Suppressor macrophage treated with lipopolysaccharide for 1 hour (primary cell): ENCODE results near the gene KLHDC7A.

Experiments used
- DNase-seq, 3 donors: peaks; one replicate each; pipeline ENCODE4 v3.0.0-alpha.2; 2020 to 2022

KLHDC7A gene

DNA sequence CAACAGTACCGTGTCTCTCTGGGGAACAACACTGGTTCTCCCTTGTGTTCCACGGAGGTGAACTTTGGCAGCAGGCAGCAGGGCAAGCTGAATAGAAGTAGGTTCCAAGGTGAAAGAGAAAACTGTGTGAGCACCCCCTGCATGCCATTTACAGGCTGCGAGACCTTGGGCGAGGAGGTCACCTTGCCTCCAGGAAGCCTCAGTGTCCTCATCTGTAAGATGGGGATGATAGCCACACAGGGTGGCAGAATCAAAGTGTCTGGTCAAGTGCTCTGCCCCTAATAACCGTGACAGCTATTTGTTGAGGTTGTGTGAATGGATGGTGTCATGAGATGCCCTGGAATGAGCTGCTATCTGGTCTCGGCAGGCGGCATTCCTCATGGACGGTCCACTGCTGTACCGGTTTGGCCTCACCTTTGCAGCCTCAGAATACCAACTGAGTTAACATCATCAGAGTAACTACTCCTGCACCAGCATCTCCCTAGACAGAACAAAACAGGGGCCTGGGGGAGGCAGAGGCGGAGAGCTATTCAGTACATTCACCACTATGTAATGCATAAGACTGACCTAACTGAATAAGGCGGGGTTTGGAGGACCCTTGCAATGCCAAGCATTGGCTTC lies 7.4 kb upstream of the KLHDC7A start:
- DNase-seq = no peak

DNA sequence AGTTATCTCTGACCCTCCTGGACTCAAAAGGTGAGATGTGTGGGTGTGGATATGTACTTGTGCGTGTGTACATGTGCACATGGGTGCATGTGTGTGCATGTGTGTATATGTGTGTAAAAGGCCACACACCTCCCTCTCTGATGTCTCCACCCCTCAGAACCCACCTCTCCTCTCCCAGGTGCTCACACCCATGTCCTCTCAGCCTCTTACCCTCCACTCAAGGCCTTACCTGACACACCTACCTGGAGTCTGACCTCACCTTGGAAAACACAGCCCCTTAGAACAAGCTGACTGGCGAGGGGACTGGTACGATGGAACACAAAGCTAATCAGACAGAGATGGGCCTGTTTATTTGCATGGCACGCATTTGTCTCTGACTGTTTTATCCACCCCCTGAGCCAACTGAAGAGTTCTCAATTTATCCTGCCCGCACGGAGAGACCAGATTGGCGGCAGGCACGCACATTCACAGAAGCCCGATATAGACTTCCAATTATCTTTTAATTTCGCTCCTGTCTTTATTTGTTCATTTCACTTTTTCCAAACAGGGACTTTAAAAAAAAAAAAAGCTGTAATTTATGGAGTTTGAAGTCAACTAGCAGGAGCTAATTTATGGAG lies 6.1 kb upstream of the KLHDC7A start:
- no peak for DNase-seq

DNA sequence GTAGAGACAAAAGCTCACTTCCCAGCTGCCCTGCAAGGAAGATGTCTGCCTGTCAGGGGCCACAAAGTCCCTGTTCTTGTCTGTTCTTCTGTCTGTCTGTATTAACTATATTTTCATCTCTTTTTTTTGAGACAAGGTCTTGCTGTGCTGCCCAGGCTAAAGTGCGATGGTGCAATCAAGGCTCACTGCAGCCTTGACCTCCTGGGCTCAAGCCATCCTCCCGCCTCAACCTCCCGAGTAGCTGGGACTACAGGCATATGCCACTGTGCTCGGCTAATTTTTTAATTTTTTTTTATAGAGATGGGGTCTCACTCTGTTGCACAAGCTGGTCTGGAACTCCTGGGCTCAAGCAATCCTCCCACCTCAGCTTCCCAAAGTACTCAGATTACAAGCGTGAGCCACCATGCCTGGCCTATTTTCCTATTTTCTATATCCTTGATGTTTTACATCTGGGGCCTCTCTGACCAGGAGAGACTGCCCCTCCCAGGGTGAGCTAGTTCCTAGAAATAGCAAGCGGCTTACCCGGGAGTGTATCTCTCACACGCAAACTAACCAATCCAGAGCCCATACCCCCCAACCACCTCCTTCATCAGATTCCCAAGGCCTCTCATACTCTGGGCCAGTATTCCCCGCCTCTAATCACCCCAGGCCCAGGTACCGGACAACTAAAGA lies 5.4 kb upstream of the KLHDC7A start:
- DNase-seq = no peak

DNA sequence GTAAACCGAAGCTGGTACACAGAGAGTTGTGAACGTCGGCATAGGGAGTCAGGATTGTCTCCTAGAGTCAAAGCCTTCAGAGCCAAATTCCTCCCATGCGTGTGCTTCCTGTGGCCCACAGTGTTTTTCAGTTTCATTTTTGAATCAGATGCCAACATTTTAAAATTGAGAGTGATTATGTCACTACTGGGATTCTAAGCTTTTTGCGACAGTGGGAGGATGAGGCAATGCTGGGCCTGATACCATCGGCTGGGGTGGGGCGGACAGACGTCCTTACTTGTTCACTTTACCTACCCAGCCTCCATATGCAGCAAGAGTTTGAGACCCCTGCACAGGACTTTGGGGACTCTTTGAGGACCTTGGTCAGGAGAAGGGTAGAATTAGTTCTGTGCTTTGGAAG lies 1.3 kb upstream of the KLHDC7A start:
- peak; percentile 6 to 21 (median 12) for DNase-seq

DNA sequence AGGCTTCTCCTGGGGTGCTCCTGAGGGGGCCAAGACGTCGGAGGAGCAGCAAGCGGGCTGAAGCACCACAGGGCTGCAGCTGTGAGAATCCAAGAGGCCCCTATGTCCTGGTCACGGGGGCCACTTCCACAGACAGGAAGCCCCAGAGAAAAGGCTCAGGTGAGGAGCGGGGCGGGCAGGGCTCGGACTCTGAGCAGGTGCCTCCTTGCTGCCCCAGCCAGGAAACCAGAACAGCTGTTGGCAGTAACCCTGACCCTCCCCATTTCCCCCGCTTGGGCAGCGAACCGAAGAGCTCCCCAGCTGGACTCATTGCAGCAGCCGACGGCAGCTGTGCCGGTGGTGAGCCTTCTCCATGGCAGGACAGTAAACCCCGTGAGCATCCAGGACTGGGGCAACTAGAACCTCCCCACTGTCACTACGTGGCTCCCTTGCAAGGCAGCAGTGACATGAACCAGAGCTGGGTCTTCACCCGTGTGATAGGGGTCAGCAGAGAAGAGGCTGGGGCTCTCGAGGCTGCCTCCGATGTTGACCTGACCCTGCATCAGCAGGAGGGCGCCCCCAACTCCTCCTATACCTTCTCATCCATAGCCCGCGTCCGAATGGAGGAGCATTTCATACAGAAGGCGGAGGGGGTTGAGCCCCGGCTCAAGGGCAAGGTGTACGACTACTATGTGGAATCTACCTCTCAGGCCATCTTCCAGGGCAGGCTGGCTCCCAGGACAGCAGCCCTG lies 625 bp downstream of the KLHDC7A start:
- DNase-seq = no peak

DNA sequence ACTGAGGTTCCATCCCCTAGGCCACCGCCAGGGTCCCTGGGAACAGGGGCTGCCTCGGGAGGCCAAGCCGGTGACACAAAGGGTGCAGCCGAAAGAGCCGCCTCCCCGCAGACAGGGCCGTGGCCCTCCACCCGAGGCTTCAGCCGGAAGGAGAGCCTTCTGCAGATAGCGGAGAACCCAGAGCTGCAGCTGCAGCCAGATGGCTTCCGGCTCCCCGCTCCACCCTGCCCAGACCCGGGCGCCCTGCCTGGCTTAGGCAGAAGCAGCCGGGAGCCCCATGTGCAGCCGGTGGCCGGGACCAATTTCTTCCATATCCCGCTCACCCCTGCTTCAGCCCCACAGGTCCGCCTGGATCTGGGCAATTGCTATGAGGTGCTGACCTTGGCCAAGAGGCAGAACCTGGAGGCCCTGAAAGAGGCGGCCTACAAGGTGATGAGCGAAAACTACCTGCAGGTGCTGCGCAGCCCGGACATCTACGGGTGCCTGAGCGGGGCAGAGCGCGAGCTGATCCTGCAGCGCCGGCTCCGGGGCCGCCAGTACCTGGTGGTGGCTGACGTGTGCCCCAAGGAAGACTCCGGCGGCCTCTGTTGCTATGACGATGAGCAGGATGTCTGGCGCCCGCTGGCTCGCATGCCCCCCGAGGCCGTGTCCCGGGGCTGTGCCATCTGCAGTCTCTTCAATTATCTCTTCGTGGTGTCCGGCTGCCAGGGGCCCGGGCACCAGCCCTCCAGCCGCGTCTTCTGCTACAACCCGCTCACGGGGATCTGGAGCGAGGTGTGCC lies 1.4 kb downstream of the KLHDC7A start:
- no peak for DNase-seq

DNA sequence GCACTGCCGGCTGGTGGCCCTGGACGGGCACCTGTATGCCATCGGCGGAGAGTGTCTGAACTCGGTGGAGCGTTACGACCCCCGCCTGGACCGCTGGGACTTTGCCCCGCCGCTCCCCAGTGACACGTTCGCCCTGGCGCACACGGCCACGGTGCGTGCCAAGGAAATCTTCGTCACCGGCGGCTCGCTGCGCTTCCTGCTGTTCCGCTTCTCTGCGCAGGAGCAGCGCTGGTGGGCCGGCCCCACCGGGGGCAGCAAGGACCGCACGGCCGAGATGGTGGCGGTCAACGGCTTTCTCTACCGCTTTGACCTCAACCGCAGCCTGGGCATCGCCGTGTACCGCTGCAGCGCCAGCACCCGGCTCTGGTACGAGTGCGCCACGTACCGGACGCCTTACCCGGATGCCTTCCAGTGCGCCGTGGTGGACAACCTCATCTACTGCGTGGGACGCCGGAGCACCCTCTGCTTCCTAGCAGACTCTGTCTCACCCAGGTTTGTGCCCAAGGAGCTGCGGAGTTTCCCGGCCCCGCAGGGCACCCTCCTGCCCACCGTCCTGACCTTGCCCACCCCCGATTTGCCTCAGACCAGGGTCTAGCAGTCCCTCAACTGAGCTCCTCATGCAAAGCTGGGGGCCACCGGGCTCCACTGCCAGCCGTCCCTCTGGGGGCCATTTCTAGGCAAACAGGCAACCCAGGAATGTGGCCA lies 2.1 kb downstream of the KLHDC7A start:
- DNase-seq = no peak

DNA sequence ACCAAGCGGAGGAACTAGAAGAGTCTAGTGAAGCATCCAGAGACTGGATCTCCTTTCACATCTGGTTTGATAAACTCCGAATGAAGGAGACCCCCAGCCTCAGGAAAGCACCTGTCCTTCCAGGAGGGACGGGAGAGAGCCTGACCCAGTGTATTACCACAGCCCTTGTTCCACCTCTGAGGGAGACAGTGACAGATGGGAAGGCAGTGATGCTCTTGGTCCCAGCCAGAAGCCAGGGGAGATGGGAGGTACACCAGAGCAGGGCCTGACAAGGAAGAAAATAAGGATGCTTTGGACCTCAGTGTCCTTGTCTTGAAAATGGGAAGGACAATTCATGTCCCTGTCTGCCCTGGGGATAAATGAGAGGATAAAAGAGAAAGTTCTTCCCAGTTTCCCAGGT lies 3.5 kb downstream of the KLHDC7A start:
- DNase-seq = no peak

DNA sequence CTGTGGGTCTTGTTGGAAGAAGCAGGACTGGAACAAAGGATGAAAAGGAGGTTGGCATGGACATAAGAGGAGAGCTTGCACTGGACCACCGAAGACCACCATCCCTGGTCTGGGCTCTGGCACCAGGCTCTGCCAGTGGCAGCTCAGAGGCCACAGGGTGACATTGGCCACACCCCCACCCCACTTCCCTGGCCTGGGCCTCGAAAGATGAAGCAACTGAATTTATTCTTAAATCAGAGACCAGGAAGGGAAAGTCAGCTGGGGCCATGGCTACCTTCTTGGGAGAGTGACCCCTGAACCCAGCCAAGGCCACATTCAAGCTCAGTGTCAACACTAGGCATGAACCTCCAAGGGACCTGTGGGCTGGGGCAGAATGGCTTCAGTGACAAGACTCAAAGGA lies 4.0 kb downstream of the KLHDC7A start:
- DNase-seq = no peak

DNA sequence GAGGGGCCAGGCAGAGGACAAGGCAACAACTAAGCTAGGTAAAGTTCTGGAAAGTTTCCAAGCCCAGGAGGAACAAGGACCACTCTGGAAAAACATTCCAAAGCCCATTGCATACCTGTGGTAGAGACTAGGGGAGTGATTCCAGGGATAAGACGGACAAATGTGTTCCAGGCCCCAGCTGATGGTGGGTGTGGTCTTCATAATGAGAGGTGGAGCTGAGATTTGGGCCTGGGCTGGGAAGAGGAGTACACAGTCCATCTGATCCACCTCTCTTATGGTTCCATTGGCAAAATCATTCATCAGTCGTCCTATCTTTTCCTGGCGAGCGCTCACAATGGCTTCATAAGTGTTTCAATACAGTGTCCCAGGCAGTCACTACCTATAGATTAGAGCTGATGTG lies 4.5 kb downstream of the KLHDC7A start:
- DNase-seq = no peak

DNA sequence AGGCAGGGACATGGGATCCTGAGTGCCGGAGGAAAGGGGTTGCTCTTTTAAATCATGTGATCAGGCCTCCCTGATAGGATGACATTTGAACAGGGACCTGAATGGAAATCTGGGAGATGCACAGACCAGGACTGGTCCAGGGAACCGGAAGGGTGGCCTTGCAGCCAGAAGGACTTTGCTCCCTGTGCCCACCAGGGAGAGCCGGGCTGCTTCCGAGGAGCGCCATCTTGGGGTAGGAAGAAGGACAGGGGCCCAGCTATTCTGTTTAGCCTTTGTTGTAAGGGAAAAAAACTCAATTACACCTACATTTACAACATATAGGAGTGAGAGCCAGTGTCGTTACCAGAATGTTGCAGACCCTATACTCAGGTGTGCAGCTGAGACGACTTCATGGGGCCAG lies 5.5 kb downstream of the KLHDC7A start:
- no peak for DNase-seq

DNA sequence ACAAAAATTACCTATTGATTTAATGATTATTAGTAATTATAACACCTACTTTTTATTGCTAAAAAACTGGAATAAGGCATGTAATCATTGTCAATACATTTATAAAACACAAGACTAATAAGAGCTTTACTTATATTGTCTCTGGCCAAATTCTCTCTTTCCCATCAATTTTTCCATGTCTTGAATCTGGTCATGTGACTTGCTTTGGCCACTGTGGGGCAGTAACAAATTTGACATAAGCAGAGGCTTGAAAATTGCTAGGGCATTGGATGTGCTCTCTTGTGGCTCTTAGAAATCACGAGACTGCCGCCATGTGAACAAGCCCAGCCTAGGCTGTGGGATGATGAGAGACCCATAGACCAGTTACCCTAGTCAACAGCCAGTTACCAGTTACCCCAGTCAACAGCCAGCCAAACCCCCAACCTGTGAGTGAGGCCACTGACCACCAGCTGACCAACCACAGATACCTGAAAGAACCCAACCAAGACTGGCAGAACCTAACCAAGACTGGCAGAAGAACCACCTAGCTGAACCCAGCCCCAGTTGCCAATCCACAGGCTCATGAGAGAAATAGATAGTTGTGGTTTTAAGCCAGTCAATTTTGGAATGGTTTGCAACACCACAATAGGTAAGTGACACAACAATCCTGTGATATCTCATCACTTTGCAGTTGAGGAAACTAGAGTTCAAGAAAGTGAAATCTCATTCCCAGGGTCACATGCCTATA lies 8.8 kb downstream of the KLHDC7A start:
- no peak for DNase-seq

DNA sequence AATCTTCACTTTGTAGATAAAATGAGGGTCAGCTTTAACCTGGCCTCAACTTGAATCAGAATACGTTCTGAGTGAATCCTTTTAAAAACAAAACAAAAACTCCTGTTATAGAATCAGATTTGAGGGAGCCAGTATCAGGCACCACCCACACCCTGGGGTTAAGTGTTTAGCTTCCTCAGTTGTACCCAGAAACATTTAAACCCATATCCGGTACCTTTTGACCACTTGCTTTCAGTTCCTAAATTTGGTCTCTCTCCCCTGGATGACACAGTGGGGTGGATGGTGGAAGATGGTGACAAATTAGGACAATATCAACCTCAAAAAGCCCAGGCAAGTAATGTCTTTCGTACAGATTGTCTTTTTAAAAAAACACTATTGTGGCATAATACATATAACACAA lies 10.4 kb downstream of the KLHDC7A start:
- no peak for DNase-seq

DNA sequence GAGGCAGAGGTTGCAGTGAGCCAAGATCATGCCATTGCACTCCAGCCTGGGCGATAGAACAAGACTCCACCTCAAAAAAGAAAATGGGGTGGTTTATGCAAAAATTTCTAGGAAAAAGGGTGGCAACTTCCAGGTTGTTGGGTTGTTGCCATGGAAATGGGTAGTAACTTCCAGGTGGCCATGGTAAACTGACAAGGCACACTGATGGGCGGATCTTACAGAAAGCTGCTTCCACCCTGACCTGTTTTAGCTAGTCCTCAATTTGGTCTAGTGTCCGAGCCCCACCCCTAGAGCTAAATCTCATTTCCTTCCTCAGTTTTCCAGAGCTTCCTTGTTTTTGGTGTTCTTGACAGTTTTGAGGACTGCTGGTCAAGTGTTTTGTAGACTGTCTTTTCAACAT lies 13.6 kb downstream of the KLHDC7A start:
- DNase-seq = no peak

DNA sequence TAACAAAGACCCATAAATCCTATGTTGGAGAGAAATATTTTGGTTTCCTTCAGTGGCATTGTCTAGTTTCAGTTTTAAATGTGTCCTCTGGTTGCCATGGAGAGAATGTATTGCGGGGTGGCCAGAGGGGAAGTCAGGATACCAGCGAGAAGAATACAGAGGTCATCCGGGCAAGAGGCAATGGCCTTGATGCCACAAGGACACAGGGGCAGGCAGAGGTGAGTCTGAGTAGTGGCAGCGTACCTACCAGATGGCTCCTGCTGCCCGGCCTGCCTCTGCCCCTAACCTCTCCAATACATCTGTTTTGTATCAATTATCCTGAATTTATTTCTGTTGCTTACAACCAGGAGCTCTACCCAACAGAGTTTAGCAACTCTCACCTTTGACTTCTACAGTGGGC lies 14.9 kb downstream of the KLHDC7A start:
- DNase-seq = no peak

DNA sequence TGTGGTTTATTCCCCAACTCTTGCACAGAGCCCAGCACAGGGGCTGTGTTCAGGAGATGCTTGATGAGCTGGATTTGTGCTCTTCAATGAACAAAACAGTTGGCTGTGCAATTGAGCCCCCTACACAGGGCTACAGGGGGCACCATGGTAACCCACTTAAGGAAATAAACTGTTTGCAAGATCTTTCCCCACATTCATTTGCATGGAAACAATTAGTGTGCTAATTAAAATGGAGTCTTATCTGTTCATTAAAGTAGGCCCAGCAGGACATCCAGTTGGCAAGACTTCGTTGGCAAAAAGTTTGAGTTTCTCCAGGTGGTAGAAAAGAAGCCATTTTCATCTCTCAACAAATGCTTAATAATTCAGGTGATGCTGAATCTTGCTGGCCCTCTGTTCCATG lies 15.3 kb downstream of the KLHDC7A start:
- DNase-seq = no peak

DNA sequence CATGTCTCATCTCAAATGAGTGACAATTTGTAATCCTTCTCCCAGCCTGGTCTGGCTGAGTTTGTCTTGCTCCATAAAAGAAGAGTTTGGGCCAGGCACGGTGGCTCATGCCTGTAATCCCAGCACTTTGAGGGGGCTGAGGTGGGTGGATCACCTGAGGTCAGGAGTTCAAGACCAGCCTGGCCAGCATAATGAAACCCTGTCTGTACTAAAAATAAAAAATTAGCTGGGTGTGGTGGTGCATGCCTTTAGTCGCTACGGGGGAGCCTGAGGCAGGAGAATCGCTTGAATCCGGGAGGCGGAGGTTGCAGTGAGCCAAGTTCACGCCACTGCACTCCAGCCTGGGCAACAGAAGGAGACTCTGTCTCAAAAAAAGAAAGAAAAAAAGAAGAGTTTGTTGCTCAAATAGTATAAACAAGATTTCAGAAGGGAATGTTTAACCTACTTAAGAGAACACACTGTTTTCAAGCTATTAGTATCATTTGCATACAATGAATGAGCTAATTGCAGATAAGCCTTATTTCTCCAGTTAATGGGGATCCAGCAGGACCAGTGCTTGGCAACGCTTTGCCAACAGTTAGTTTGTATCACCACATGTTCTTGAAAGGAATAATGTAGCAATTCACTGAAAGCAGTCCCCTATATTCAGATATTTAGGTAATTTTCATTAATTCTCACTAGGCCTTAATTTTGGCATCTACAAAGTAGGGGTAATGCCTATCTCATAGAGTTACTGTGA lies 15.9 kb downstream of the KLHDC7A start:
- DNase-seq = no peak

DNA sequence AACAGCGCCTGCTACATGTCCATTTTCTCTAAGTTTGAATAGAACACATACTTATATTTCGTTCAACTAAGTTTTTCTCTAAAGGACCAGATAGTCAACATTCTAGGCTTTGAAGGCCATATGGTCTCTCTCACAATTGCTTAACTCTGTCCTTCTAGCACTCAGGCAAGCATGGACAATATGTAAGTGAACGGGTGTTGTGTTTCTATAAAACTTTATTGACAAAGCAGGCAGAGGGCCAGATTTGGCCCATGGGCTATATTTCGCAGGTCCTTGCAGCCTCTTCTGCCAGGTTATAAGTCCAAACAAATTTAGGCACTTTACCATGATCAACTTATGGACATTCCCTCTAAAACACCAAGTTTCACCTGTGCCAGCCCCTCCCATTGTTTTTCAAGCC lies 21.1 kb downstream of the KLHDC7A start:
- no peak for DNase-seq

DNA sequence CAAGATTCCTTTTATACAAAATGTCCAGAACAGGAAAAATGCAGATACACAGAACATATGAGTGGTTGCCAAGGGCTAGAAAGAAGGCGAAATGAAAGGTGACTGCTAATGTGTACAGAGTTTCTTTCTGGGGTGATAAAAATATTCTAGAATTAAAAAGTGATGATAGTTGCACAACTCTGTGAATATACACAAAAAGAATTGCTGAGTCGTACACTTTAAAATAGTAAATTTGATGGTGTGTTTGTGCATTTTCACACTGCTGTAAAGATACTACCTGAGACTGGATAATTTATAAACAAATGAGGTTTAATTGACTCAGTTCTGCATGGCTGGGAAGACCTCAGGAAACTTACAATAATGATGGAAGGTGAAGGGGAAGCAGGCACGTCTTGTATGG lies 23.9 kb downstream of the KLHDC7A start:
- no peak for DNase-seq

DNA sequence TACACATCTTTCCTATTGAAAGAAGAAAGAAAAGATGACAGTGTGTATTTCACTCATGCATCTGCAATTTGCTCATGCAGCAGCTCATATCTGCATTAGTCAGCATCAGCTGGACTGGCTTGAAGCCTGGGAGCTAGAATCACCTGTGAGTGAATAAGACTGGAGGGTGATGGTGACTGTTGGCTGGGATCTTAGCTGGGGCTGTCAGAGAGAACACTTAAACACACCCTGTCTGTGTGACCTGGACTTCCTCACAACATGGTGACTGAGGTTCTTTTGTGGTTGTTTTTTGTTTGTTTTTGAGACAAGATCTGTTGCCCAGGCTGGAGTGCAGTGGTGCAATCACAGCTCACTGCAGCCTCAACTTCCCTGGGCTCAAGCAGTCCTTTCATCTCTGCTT lies 24.9 kb downstream of the KLHDC7A start:
- DNase-seq = no peak

DNA sequence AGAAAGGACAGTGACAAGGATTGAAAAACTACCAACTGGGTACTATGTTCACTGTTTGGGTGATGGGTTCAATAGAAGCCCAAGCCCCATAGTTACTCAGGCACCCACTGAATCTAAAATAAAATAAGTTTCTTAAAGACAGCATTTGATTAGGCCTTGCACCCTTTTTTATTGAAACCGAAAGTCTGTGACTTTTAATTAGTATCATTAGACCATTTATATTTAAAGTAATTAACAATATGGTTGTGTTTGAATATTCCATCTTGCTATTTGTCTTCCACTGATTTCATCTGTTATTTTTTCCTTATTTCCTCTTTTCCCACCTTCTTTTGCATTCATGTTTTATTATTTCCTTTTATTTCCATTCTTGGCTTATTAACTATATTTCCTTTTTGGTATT lies 27.4 kb downstream of the KLHDC7A start:
- no peak for DNase-seq
